T-cell (primary cell): ENCODE measurements around the gene ADGRD1. TPM values are rescaled to one million over a fixed set of nuclear protein-coding genes. Genes with fewer than 3 reads are reported as not detected.

Source experiments
- ATAC-seq, 4 experiments: fragments of 200-7000 bp in 3 of 4; fragments of 150-1000 bp in 1 of 4; cut with Tn5 transposase; replicated peaks in 1 of 4; 1 replicate in 3 of 4; 2 replicates in 1 of 4; pipeline ENCODE4 v1.10.0; 2021; ENCODE audit warnings: moderate library complexity in 3 of 4, mild to moderate bottlenecking in 2 of 4, moderate number of reproducible peaks in 1 of 4
- CTCF ChIA-PET, 2 donors: fragments of 300-600 bp; sonication (Branson Sonifier 250); formaldehyde crosslinking; loops; one replicate each; lab custom pipeline; 2022; ENCODE audit warnings: antibody characterized with exemption in 2 of 2; lab: Charles Lee
- POLR2A ChIA-PET, 2 donors: fragments of 300-600 bp; sonication (Branson Sonifier 250); formaldehyde crosslinking; loops; one replicate each; lab custom pipeline; 2022; ENCODE audit warnings: antibody characterized with exemption in 2 of 2; lab: Charles Lee
- DNase-seq, 35 experiments: peaks; one replicate each; pipeline versions ENCODE4 v3.0.0 to v3.0.0-alpha.2; 2013 to 2023
- H3K27ac ChIP-seq: one replicate; pipeline ENCODE4 v1.5.1; 2013; ENCODE audit warnings: low read length
- H3K27me3 ChIP-seq, 2 experiments: replicated peaks in 1 of 2; 1 replicate in 1 of 2; 2 replicates in 1 of 2; pipeline versions ENCODE4 v1.6.1 to v1.7.0; 2013; ENCODE audit warnings: low read length in 1 of 2, mixed read lengths in 1 of 2; ENCODE audit not compliant: control insufficient read depth in 2 of 2, insufficient read depth in 2 of 2; ENCODE audit errors: extremely low read depth in 1 of 2
- H3K36me3 ChIP-seq, 2 donors: 1 replicate in 1 of 2; 2 replicates in 1 of 2; pipeline versions ENCODE4 v1.6.1 to v1.7.0; 2013; ENCODE audit warnings: low read length in 1 of 2; ENCODE audit not compliant: control insufficient read depth in 2 of 2, insufficient read depth in 1 of 2; ENCODE audit errors: extremely low read depth in 1 of 2
- H3K4me1 ChIP-seq, 2 experiments: 1 replicate in 1 of 2; 2 replicates in 1 of 2; pipeline versions ENCODE4 v1.6.1 to v1.7.0; 2013; ENCODE audit warnings: low read length in 2 of 2, mixed read lengths in 1 of 2; ENCODE audit not compliant: insufficient read depth in 2 of 2, control insufficient read depth in 1 of 2; ENCODE audit errors: extremely low read depth in 1 of 2
- H3K4me3 ChIP-seq, 2 donors: 1 replicate in 1 of 2; 2 replicates in 1 of 2; pipeline versions ENCODE4 v1.5.1 to v1.7.0; 2013; ENCODE audit warnings: mild to moderate bottlenecking in 2 of 2, low read length in 1 of 2, moderate library complexity in 1 of 2; ENCODE audit not compliant: control insufficient read depth in 1 of 2; ENCODE audit errors: extremely low read depth in 1 of 2
- H3K9me3 ChIP-seq: 2 replicates; pipeline ENCODE4 v1.7.0; 2013
- H3K27ac Mint-ChIP-seq, 2 donors: one replicate each; pipeline ENCODE4 v1.8.0; 2020 to 2021; ENCODE audit warnings: mild to moderate bottlenecking in 2 of 2, mixed read lengths in 2 of 2
- H3K27me3 Mint-ChIP-seq, 2 donors: one replicate each; pipeline ENCODE4 v1.8.0; 2021 to 2022; ENCODE audit warnings: mixed read lengths in 2 of 2
- H3K36me3 Mint-ChIP-seq: one replicate; pipeline ENCODE4 v1.8.0; 2021; ENCODE audit warnings: mixed read lengths
- H3K4me1 Mint-ChIP-seq, 3 donors: one replicate each; pipeline ENCODE4 v1.8.0; 2020 to 2022; ENCODE audit warnings: mixed read lengths in 3 of 3, mild to moderate bottlenecking in 1 of 3
- H3K4me3 Mint-ChIP-seq, 3 donors: one replicate each; pipeline ENCODE4 v1.8.0; 2020 to 2022; ENCODE audit warnings: mild to moderate bottlenecking in 3 of 3, mixed read lengths in 3 of 3, moderate library complexity in 3 of 3
- H3K9me3 Mint-ChIP-seq, 3 donors: one replicate each; pipeline ENCODE4 v1.8.0; 2020 to 2022; ENCODE audit warnings: mixed read lengths in 3 of 3
- WGBS: methylation state at CpG from one replicate; pipeline ENCODE4 v1.1.5; 2013; ENCODE audit warnings: missing lambda C conversion rate; ENCODE audit not compliant: insufficient coverage; 5-methylcytosine and 5-hydroxymethylcytosine counted together
- total RNA-seq, 35 experiments: library from RNA in 6 of 35; stranded (reverse) in 6 of 35; fragments of 120-200 nt in 1 of 35; gene quantifications; one replicate each; pipeline versions ENCODE4 v1.2.1 to v1.2.4 and lab custom pipeline; 2013 to 2026

The ADGRD1 gene
- total RNA-seq, 5 donors from 2014 or later (not counting 1 experiment from before 2014, with no cell fraction given), result 0.29 to 1.1 (median 0.43) TPM; not detected in 1

GRCh38 chr12:131008913-131009270 lies 55.2 kb downstream of the ADGRD1 start:
- POLR2A ChIA-PET, result no interaction called here
- H3K27me3 Mint-ChIP-seq, result peaks cover 8% of the 10 kb centered on the region in 2 donors
- no peaks in the 10 kb centered on the region for H3K9me3 ChIP-seq
- H3K4me3 ChIP-seq, result no peak overlapping the region
- H3K4me1 ChIP-seq, result no peaks in the 10 kb centered on the region
- CTCF ChIA-PET, result no interaction called here
- ATAC-seq (no peak), DNase-seq (no peak)
- no peaks in the 10 kb centered on the region for H3K36me3 ChIP-seq
- H3K9me3 Mint-ChIP-seq, result no peaks in the 10 kb centered on the region
- no peak overlapping the region for H3K27ac ChIP-seq
- 87% methylated on average over 17 of the region's 17 CpGs for WGBS
- no peak overlapping the region for H3K4me3 Mint-ChIP-seq
- H3K27me3 ChIP-seq, result peaks cover 0 to 30% of the 10 kb centered on the region in 2 experiments
- no peak overlapping the region for H3K27ac Mint-ChIP-seq
- no peaks in the 10 kb centered on the region for H3K4me1 Mint-ChIP-seq
- no peaks in the 10 kb centered on the region for H3K36me3 Mint-ChIP-seq

GRCh38 chr12:131009595-131010395 lies 56.1 kb downstream of the ADGRD1 start:
- Mint-ChIP-seq H3K4me1 (no peaks in the 10 kb centered on the region), H3K36me3 (no peaks in the 10 kb centered on the region), H3K9me3 (no peaks in the 10 kb centered on the region), H3K4me3 (no peak overlapping the region), H3K27ac (no peak overlapping the region), H3K27me3 (peaks cover 8 to 10% of the 10 kb centered on the region in 2 donors)
- H3K4me1 ChIP-seq, result no peaks in the 10 kb centered on the region
- no peak overlapping the region for H3K4me3 ChIP-seq
- ChIA-PET CTCF (interaction anchor here in 1 of 2 donors (0.5 kb wide), 1 partner anchor 9 kb away, joined by 4 read pairs; no protein-coding TSS in a partner anchor), POLR2A (no interaction called here)
- H3K27me3 ChIP-seq, result peaks cover 0 to 24% of the 10 kb centered on the region in 2 experiments
- H3K36me3 ChIP-seq, result no peaks in the 10 kb centered on the region
- no peak overlapping the region for H3K27ac ChIP-seq
- no peaks in the 10 kb centered on the region for H3K9me3 ChIP-seq
- 78% methylated on average over 19 of the region's 21 CpGs for WGBS
- ATAC-seq, result no peak
- DNase-seq, result no peak

- ChIA-PET POLR2A (no interaction called here), CTCF (no interaction called here)
- Histone ChIP-seq H3K9me3 (no peaks in the 10 kb centered on the region), H3K27ac (no peak overlapping the region), H3K36me3 (no peaks in the 10 kb centered on the region), H3K4me3 (no peak overlapping the region), H3K27me3 (peaks cover 0 to 16% of the 10 kb centered on the region in 2 experiments), H3K4me1 (no peaks in the 10 kb centered on the region)
- Mint-ChIP-seq H3K4me3 (no peak overlapping the region), H3K9me3 (no peaks in the 10 kb centered on the region), H3K27me3 (peaks cover 8 to 10% of the 10 kb centered on the region in 2 donors), H3K27ac (no peak overlapping the region), H3K36me3 (no peaks in the 10 kb centered on the region), H3K4me1 (no peaks in the 10 kb centered on the region)
- DNase-seq (no peak), ATAC-seq (no peak)
- 89% methylated on average over 11 of the region's 18 CpGs for WGBS
Measured at GRCh38 chr12:131010396-131011131, 56.9 kb downstream of the ADGRD1 start.

GRCh38 chr12:131011165-131012079 lies 57.7 kb downstream of the ADGRD1 start:
- H3K36me3 Mint-ChIP-seq, result no peaks in the 10 kb centered on the region
- H3K9me3 Mint-ChIP-seq, result no peaks in the 10 kb centered on the region
- 91% methylated on average over 32 of the region's 40 CpGs for WGBS
- peaks cover 5 to 8% of the 10 kb centered on the region in 2 donors for H3K27me3 Mint-ChIP-seq
- ChIA-PET CTCF (interaction anchor here in 1 of 2 donors (0.7 kb wide), 1 partner anchor 42 kb away, joined by 3 read pairs; no protein-coding TSS in a partner anchor), POLR2A (no interaction called here)
- H3K27ac Mint-ChIP-seq, result no peak overlapping the region
- Histone ChIP-seq H3K27ac (no peak overlapping the region), H3K9me3 (no peaks in the 10 kb centered on the region), H3K27me3 (peaks cover 0 to 7% of the 10 kb centered on the region in 2 experiments), H3K36me3 (no peaks in the 10 kb centered on the region), H3K4me3 (no peak overlapping the region), H3K4me1 (no peaks in the 10 kb centered on the region)
- H3K4me3 Mint-ChIP-seq, result no peak overlapping the region
- DNase-seq, result no peak
- no peaks in the 10 kb centered on the region for H3K4me1 Mint-ChIP-seq
- no peak for ATAC-seq

GRCh38 chr12:131012279-131013069 lies 58.8 kb downstream of the ADGRD1 start:
- Mint-ChIP-seq H3K4me3 (no peak overlapping the region), H3K4me1 (no peaks in the 10 kb centered on the region), H3K9me3 (no peaks in the 10 kb centered on the region), H3K36me3 (no peaks in the 10 kb centered on the region), H3K27me3 (peaks cover 5 to 8% of the 10 kb centered on the region in 2 donors), H3K27ac (no peak overlapping the region)
- no peak overlapping the region for H3K4me3 ChIP-seq
- POLR2A ChIA-PET, result no interaction called here
- H3K27me3 ChIP-seq, result peaks cover 0 to 11% of the 10 kb centered on the region in 2 experiments
- CTCF ChIA-PET, result interaction anchor here in 1 of 2 donors (0.7 kb wide), 1 partner anchor 43 kb away, joined by 3 read pairs; no protein-coding TSS in a partner anchor
- H3K36me3 ChIP-seq, result no peaks in the 10 kb centered on the region
- no peak for ATAC-seq
- 87% methylated on average over 16 of the region's 23 CpGs for WGBS
- no peaks in the 10 kb centered on the region for H3K9me3 ChIP-seq
- no peak for DNase-seq
- H3K27ac ChIP-seq, result no peak overlapping the region
- no peaks in the 10 kb centered on the region for H3K4me1 ChIP-seq
